K562 (cell line): ENCODE data around the gene COX19. TPM values are rescaled to one million over a fixed set of nuclear protein-coding genes. Genes with fewer than 3 reads are reported as not detected.
A peak's percentile ranks its signal among the peaks of the same experiment; 100 is the strongest.

ENCODE experiments used
- ATAC-seq: fragments of 200-7000 bp; cut with Tn5 transposase; 3 replicates; pipeline ENCODE4 v1.9.1; 2020; ENCODE audit warnings: moderate library complexity
- BruUV-seq: library from RNA; stranded (reverse); fragments of 400-500 nt; replicated peaks from 2 replicates; lab custom pipeline; 2021; lab: Mats Ljungman, UMichigan
- CTCF ChIA-PET: fragments of 300-600 bp; formaldehyde crosslinking; extraction: SDS; loops from one replicate; lab custom pipeline; 2021; ENCODE audit warnings: low intra/inter-chr PET ratio; lab: Yijun Ruan, JAX
- POLR2A ChIA-PET: fragments of 300-600, 350-650 bp; sonication (Branson Sonifier 250); formaldehyde crosslinking; extraction: SDS; loops from one replicate; lab custom pipeline; 2021; ENCODE audit warnings: antibody characterized with exemption, inconsistent platforms; lab: Yijun Ruan, JAX
- DNase-seq, 4 experiments: peaks; one replicate each; pipeline versions ENCODE4 v3.0.0 to v3.0.0-alpha.2; 2011 to 2018; ENCODE audit warnings: low spot score in 3 of 4, mixed read lengths in 3 of 4; ENCODE audit errors: extremely low read depth in 1 of 4
- FAIRE-seq: peaks from 2 replicates; lab custom pipeline; 2011; peaks lifted over from hg19 to GRCh38; lab: Jason Lieb, UNC
- H2AFZ ChIP-seq: 2 replicates; pipeline ENCODE4 v1.6.0; 2011; ENCODE audit warnings: low read depth, low read length, control low read depth, inconsistent platforms
- H3K27ac ChIP-seq: fragments of 200-600 bp; 3 replicates; pipeline ENCODE4 v1.8.0; 2011; ENCODE audit warnings: low read depth, mild to moderate bottlenecking, control low read depth, inconsistent platforms, low read length, moderate library complexity, mixed read lengths; ENCODE audit errors: extremely low read depth
- H3K27me3 ChIP-seq, 2 experiments: fragments of 300-600 bp in 1 of 2; 2 replicates in 1 of 2; 3 replicates in 1 of 2; pipeline versions ENCODE4 v1.6.0 to v1.8.0; 2011; ENCODE audit warnings: inconsistent platforms in 2 of 2, low read length in 2 of 2, mild to moderate bottlenecking in 1 of 2, mixed read lengths in 1 of 2, moderate library complexity in 1 of 2; ENCODE audit not compliant: control insufficient read depth in 2 of 2, insufficient read depth in 2 of 2
- H3K36me3 ChIP-seq: fragments of 300-600 bp; 3 replicates; pipeline ENCODE4 v1.8.0; 2011; ENCODE audit warnings: mild to moderate bottlenecking, low read length, inconsistent platforms; ENCODE audit not compliant: control insufficient read depth, insufficient read depth
- H3K4me1 ChIP-seq, 2 experiments: fragments of 200-600 bp in 1 of 2; replicated peaks in 1 of 2; 2 replicates in 1 of 2; 3 replicates in 1 of 2; pipeline versions ENCODE4 v1.5.1 to v1.8.0; 2011; ENCODE audit warnings: inconsistent platforms in 2 of 2, low read length in 2 of 2, mild to moderate bottlenecking in 1 of 2, mixed read lengths in 1 of 2, moderate library complexity in 1 of 2; ENCODE audit not compliant: control insufficient read depth in 2 of 2, insufficient read depth in 2 of 2
- H3K4me2 ChIP-seq: 2 replicates; pipeline ENCODE4 v1.6.1; 2011; ENCODE audit warnings: low read length, control low read depth, inconsistent platforms, mixed read lengths; ENCODE audit not compliant: insufficient read depth
- H3K4me3 ChIP-seq: fragments of 200-600 bp; sonication (generic), shearing (Covaris generic); 2 replicates; pipeline ENCODE4 v1.5.1; 2016; ENCODE audit warnings: control low read depth, inconsistent platforms
- H3K79me2 ChIP-seq: fragments of 200-600 bp; 3 replicates; pipeline ENCODE4 v1.8.0; 2011; ENCODE audit warnings: low read length, inconsistent platforms; ENCODE audit not compliant: control insufficient read depth, insufficient read depth
- H3K9ac ChIP-seq, 2 experiments: 2 replicates each; pipeline versions ENCODE4 v1.6.0 to v1.6.1; 2011; ENCODE audit warnings: low read depth in 2 of 2, low read length in 2 of 2, control low read depth in 1 of 2, inconsistent platforms in 1 of 2, mild to moderate bottlenecking in 1 of 2, mixed read lengths in 1 of 2; ENCODE audit not compliant: insufficient read depth in 1 of 2
- H3K9me1 ChIP-seq: one replicate; pipeline ENCODE4 v1.6.0; 2011; ENCODE audit warnings: inconsistent platforms, mild to moderate bottlenecking, low read length, moderate library complexity; ENCODE audit not compliant: control insufficient read depth, insufficient read depth
- H3K9me3 ChIP-seq: replicated peaks from 2 replicates; pipeline ENCODE4 v1.5.1; 2011; ENCODE audit warnings: low read depth, low read length, inconsistent platforms; ENCODE audit not compliant: control insufficient read depth, insufficient read depth
- H4K20me1 ChIP-seq: replicated peaks from 2 replicates; pipeline ENCODE4 v1.6.1; 2011; ENCODE audit warnings: low read length, inconsistent platforms, mixed read lengths; ENCODE audit not compliant: control insufficient read depth, insufficient read depth
- C11orf30 ChIP-seq: fragments of 450-650 bp; IDR thresholded peaks from 2 replicates; pipeline ENCODE4 v1.6.1; 2016; ENCODE audit warnings: low read depth, mild to moderate bottlenecking
- MAFF ChIP-seq: IDR thresholded peaks from 2 replicates; pipeline ENCODE4 v1.6.1; 2012; ENCODE audit warnings: low read length, improper control_type of control experiment
- TAF15 ChIP-seq: fragments of 200-400 bp; formaldehyde crosslinking; IDR thresholded peaks from 2 replicates; pipeline ENCODE4 v1.6.1; 2017; ENCODE audit warnings: mild to moderate bottlenecking, low read depth, low read length, moderate library complexity
- ZNF316 ChIP-seq: fragments of 450-650 bp; IDR thresholded peaks from 2 replicates; pipeline ENCODE4 v1.6.1; 2016
- ZNF395 ChIP-seq: fragments of 200-800 bp; sonication (Bioruptor generic); IDR thresholded peaks from 2 replicates; pipeline ENCODE4 v1.6.1; 2017; ENCODE audit warnings: missing genetic modification characterization, missing compliant biosample characterization
- WGBS: fragments of 100-300 bp; shearing (Covaris generic); methylation state at CpG from one replicate; pipeline ENCODE4 v1.1.6; 2016; ENCODE audit warnings: low coverage, mixed read lengths; ENCODE audit not compliant: insufficient coverage; ENCODE audit errors: missing lambda C conversion rate; 5-methylcytosine and 5-hydroxymethylcytosine counted together
- in situ Hi-C: fragments of 300-500 bp; cut with MboI; formaldehyde crosslinking; loops from 4 replicates; pipeline ENCODE4 v1.15.0; 2018; ENCODE audit warnings: inconsistent platforms, mixed read lengths
- intact Hi-C: fragments of 100-400 bp; cut with micrococcal nuclease; formaldehyde crosslinking; loops from 2 replicates; pipeline ENCODE4 v1.14.2; 2022
- polyA plus RNA-seq, 8 experiments: library from polyadenylated mRNA; depleted of rRNA in 4 of 8; stranded (reverse) in 5 of 8; unstranded in 3 of 8; fragments of >200 nt; fragmentation: Nextera tagmentation in 2 of 8; fragmentation: Illumina TruSeq in 1 of 8; extraction: Ambion mirVana in 2 of 8; extraction: Trizol in 1 of 8; gene quantifications; 2 replicates each; pipeline versions ENCODE4 v1.2.1 to v1.2.3, GENCODE V29; 2011 to 2014; ENCODE audit warnings: inconsistent platforms in 1 of 8, missing spikeins in 1 of 8
- total RNA-seq, 7 experiments: library from RNA; depleted of rRNA in 6 of 7; stranded (reverse); fragments of >200 nt in 6 of 7; fragmentation: Illumina TruSeq in 2 of 7; extraction: Trizol in 2 of 7; gene quantifications; 2 replicates each; pipeline versions ENCODE4 v1.2.1 to v1.2.3, GENCODE V29; 2011 to 2021; ENCODE audit warnings: low replicate concordance in 1 of 7

Gene COX19
- total and polyA plus RNA-seq, 9 of the 15 experiments (the other 6 are each of a cell fraction or from before 2014, with no cell fraction given) = 5.2 to 10.5 (median 7.9) TPM

GRCh38 chr7:972676-973309 lies 2.6 kb downstream of the COX19 start:
- H3K4me3 ChIP-seq = no peak overlapping the region
- TF ChIP-seq C11orf30 (0 out of 2 replicates have a peak, but pooled peaks have one; percentile 26), ZNF316 (peak; percentile 58), TAF15 (no peak), MAFF (0 out of 2 replicates have a peak, but pooled peaks have one; percentile 2), ZNF395 (CRISPR knock-in tag) (no peak)
- TF ChIP-seq, all 486 proteins: peak for 3
- no TSS peak for BruUV-seq
- Histone ChIP-seq H4K20me1 (no peaks in the 10 kb centered on the region; the same call in 1 of the 2 replicates), H3K36me3 (peaks cover 55% of the 10 kb centered on the region), H3K27me3 (no peaks in the 10 kb centered on the region), H3K4me1 (peaks cover 7 to 25% of the 10 kb centered on the region in 2 experiments; a peak in 4 of 5 replicates), H3K79me2 (peaks cover 46% of the 10 kb centered on the region), H3K4me2 (no peak overlapping the region), H2AFZ (no peak overlapping the region), H3K9me1 (no peaks in the 10 kb centered on the region), H3K9me3 (no peaks in the 10 kb centered on the region), H3K27ac (no peak overlapping the region), H3K9ac (no peak overlapping the region)
- 92% methylated on average over 10 of the region's 10 CpGs for WGBS
- FAIRE-seq (peak; percentile 60), DNase-seq (no peak), ATAC-seq (no peak)
- CTCF ChIA-PET = no interaction called here
- in situ Hi-C loops = no loop called here
- POLR2A ChIA-PET = interaction anchor here (1.0 to 1.4 kb wide), 5 partner anchors 8 to 165 kb away, joined by 3 to 6 read pairs (median 3); no protein-coding TSS in a partner anchor
- intact Hi-C loops = no loop called here
